Astrocyte (in vitro differentiated cells and primary cell): Measurements from ENCODE around the gene NNT. TPM values are rescaled to one million over a fixed set of nuclear protein-coding genes. Genes with fewer than 3 reads are reported as not detected.

ENCODE experiments used
- DNase-seq: peaks from one replicate; pipeline ENCODE4 v3.0.0-alpha.2; 2010; ENCODE audit warnings: low read depth
- FAIRE-seq: peaks from 2 replicates; lab custom pipeline; 2011; peaks lifted over from hg19 to GRCh38; lab: Jason Lieb, UNC
- H2AFZ ChIP-seq: 2 replicates; pipeline ENCODE4 v1.6.0; 2012; ENCODE audit warnings: low read depth, low read length, inconsistent platforms
- H3K27ac ChIP-seq: 2 replicates; pipeline ENCODE4 v1.5.1; 2011; ENCODE audit warnings: low read depth, low read length, inconsistent platforms
- H3K27me3 ChIP-seq: 2 replicates; pipeline ENCODE4 v1.6.0; 2011; ENCODE audit warnings: low read length, inconsistent platforms; ENCODE audit not compliant: insufficient read depth
- H3K36me3 ChIP-seq: 2 replicates; pipeline ENCODE4 v1.5.1; 2011; ENCODE audit warnings: low read length, inconsistent platforms; ENCODE audit not compliant: insufficient read depth
- H3K4me1 ChIP-seq: 2 replicates; pipeline ENCODE4 v1.5.1; 2011; ENCODE audit warnings: low read length, inconsistent platforms; ENCODE audit not compliant: insufficient read depth
- H3K4me2 ChIP-seq: 2 replicates; pipeline ENCODE4 v1.6.0; 2012; ENCODE audit warnings: low read length, inconsistent platforms
- H3K4me3 ChIP-seq: 2 replicates; pipeline ENCODE4 v1.5.1; 2011; ENCODE audit warnings: low read depth, mild to moderate bottlenecking, low read length, inconsistent platforms; ENCODE audit not compliant: insufficient read depth
- H3K79me2 ChIP-seq: 2 replicates; pipeline ENCODE4 v1.6.0; 2012; ENCODE audit warnings: mild to moderate bottlenecking, low read length, inconsistent platforms; ENCODE audit not compliant: insufficient read depth
- H3K9ac ChIP-seq: 2 replicates; pipeline ENCODE4 v1.6.0; 2012; ENCODE audit warnings: mild to moderate bottlenecking, low read length, inconsistent platforms
- H3K9me3 ChIP-seq: 2 replicates; pipeline ENCODE4 v1.5.1; 2012; ENCODE audit warnings: low read depth, mild to moderate bottlenecking, low read length, inconsistent platforms; ENCODE audit not compliant: insufficient read depth
- H4K20me1 ChIP-seq: 2 replicates; pipeline ENCODE4 v1.6.0; 2012; ENCODE audit warnings: low read length, inconsistent platforms; ENCODE audit not compliant: insufficient read depth
- H3K27ac Mint-ChIP-seq: one replicate; pipeline ENCODE4 v1.8.0; 2021; ENCODE audit warnings: mild to moderate bottlenecking, mixed read lengths; ENCODE audit not compliant: unreplicated experiment
- H3K27me3 Mint-ChIP-seq: one replicate; pipeline ENCODE4 v1.8.0; 2021; ENCODE audit warnings: low read depth, mixed read lengths; ENCODE audit not compliant: unreplicated experiment
- H3K36me3 Mint-ChIP-seq: one replicate; pipeline ENCODE4 v1.8.0; 2021; ENCODE audit warnings: low read depth, mixed read lengths; ENCODE audit not compliant: unreplicated experiment
- H3K4me1 Mint-ChIP-seq: one replicate; pipeline ENCODE4 v1.8.0; 2021; ENCODE audit warnings: low read depth, mixed read lengths; ENCODE audit not compliant: unreplicated experiment
- H3K4me3 Mint-ChIP-seq: one replicate; pipeline ENCODE4 v1.8.0; 2021; ENCODE audit warnings: mild to moderate bottlenecking, moderate library complexity, mixed read lengths; ENCODE audit not compliant: unreplicated experiment
- H3K9me3 Mint-ChIP-seq: one replicate; pipeline ENCODE4 v1.8.0; 2021; ENCODE audit warnings: mild to moderate bottlenecking, mixed read lengths; ENCODE audit not compliant: unreplicated experiment
- EZH2 ChIP-seq: IDR thresholded peaks from 2 replicates; pipeline ENCODE4 v1.6.1; 2012; ENCODE audit warnings: mild to moderate bottlenecking, low read length, inconsistent platforms; ENCODE audit not compliant: insufficient read depth
- total RNA-seq: library from RNA; stranded (reverse); gene quantifications from 2 replicates; pipeline ENCODE4 v1.2.1, GENCODE V29; 2021
- TF ChIP-seq, protein P1 (sequence below): IDR thresholded peaks from 2 replicates; pipeline ENCODE4 v1.5.1; 2011; ENCODE audit warnings: low read depth, mild to moderate bottlenecking, inconsistent platforms, low read length, moderate library complexity; ENCODE audit not compliant: insufficient read depth

Gene NNT
- total RNA-seq, 1 donor from 2014 or later: 44.3 TPM

DNA sequence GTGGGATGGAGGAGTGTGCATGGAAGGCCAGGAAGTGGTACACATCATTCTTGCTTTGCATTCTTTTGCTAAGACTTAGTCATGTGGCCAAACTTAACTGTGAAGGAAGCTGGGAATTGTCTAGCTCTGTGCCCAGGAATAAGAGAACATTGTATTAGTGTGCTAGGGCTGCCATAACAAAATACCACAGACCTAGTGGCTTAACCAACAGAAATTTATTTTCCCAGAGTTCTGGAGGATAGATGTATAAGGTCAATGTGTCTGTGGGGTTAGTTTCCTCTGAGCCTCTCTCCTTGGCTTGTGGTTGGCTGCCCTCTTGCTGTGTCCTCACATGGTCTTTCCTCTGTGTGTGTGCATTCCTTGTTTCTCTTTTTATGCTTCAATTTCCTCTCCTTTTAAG lies 32.4 kb downstream of the NNT start:
- H3K27ac Mint-ChIP-seq: peak overlapping the region; percentile 16
- FAIRE-seq (no peak), DNase-seq (peak; percentile 30)
- no peak for TF ChIP-seq EZH2
- TF ChIP-seq, protein P1, sequence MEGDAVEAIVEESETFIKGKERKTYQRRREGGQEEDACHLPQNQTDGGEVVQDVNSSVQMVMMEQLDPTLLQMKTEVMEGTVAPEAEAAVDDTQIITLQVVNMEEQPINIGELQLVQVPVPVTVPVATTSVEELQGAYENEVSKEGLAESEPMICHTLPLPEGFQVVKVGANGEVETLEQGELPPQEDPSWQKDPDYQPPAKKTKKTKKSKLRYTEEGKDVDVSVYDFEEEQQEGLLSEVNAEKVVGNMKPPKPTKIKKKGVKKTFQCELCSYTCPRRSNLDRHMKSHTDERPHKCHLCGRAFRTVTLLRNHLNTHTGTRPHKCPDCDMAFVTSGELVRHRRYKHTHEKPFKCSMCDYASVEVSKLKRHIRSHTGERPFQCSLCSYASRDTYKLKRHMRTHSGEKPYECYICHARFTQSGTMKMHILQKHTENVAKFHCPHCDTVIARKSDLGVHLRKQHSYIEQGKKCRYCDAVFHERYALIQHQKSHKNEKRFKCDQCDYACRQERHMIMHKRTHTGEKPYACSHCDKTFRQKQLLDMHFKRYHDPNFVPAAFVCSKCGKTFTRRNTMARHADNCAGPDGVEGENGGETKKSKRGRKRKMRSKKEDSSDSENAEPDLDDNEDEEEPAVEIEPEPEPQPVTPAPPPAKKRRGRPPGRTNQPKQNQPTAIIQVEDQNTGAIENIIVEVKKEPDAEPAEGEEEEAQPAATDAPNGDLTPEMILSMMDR: no peak
- H3K36me3 ChIP-seq: peaks cover 3% of the 10 kb centered on the region
- H3K4me1 ChIP-seq: no peaks in the 10 kb centered on the region
- H3K4me1 Mint-ChIP-seq: peaks cover 14% of the 10 kb centered on the region
- peaks cover 4% of the 10 kb centered on the region for H3K79me2 ChIP-seq
- H3K9me3 Mint-ChIP-seq: no peaks in the 10 kb centered on the region
- no peak overlapping the region for H3K27ac ChIP-seq
- peak overlapping the region; percentile 8 for H2AFZ ChIP-seq
- no peaks in the 10 kb centered on the region for H3K27me3 Mint-ChIP-seq
- peaks cover 5% of the 10 kb centered on the region for H3K36me3 Mint-ChIP-seq
- H4K20me1 ChIP-seq: peaks cover 6% of the 10 kb centered on the region
- H3K4me2 ChIP-seq: no peak overlapping the region
- no peak overlapping the region for H3K4me3 Mint-ChIP-seq
- H3K9ac ChIP-seq: no peak overlapping the region
- no peaks in the 10 kb centered on the region for H3K9me3 ChIP-seq
- H3K27me3 ChIP-seq: no peaks in the 10 kb centered on the region
- no peak overlapping the region for H3K4me3 ChIP-seq

DNA sequence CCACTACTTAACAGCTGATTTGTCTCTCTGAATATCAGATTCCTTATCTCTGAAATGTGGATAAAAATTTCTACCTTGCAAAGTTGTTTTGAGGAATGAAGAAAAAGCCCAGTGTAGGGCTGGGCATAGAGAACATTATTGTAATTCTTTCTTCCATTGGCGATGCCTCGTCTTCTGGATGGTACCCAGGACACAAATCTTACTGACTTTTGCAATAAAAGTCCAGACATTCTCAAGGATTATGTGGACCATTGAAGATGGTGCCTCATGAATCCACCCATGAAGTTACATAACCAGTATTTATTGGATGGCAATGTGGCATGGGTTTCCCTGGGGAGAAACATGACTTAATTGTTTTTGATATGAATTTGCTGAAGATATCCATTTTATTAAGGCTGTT lies 33.1 kb downstream of the NNT start:
- H3K36me3 Mint-ChIP-seq: peaks cover 5% of the 10 kb centered on the region
- no peaks in the 10 kb centered on the region for H3K27me3 Mint-ChIP-seq
- Histone ChIP-seq H3K9me3 (no peaks in the 10 kb centered on the region), H3K27me3 (no peaks in the 10 kb centered on the region), H3K9ac (no peak overlapping the region), H3K36me3 (peaks cover 3% of the 10 kb centered on the region), H3K79me2 (peaks cover 4% of the 10 kb centered on the region), H4K20me1 (peaks cover 2% of the 10 kb centered on the region), H3K4me3 (no peak overlapping the region), H2AFZ (no peak overlapping the region), H3K4me1 (no peaks in the 10 kb centered on the region), H3K4me2 (no peak overlapping the region), H3K27ac (no peak overlapping the region)
- no peaks in the 10 kb centered on the region for H3K9me3 Mint-ChIP-seq
- FAIRE-seq: no peak
- H3K4me1 Mint-ChIP-seq: peaks cover 12% of the 10 kb centered on the region
- DNase-seq: no peak
- TF ChIP-seq, protein P1: no peak
- TF ChIP-seq EZH2: no peak
- no peak overlapping the region for H3K4me3 Mint-ChIP-seq
- no peak overlapping the region for H3K27ac Mint-ChIP-seq

DNA sequence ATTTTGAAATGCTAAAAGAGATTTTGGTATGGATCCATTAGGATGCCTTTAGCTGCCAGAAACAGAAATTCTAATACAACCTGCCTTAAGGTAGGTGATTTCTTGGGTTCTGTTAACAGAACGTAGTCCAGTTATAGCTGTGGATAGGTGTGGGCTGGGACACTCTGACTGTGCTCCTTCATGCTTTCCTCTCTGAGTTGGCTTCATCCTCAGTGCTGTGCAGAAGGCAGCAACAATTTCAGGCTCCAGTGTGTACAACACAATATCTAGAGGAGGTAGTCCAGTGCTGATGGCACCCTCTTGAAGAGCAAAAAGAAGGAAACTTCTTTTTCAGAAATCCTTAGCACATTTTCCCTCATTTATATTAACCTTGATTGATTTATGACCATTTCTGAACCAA lies 34.4 kb downstream of the NNT start:
- no peak overlapping the region for H3K4me3 Mint-ChIP-seq
- TF ChIP-seq, protein P1: no peak
- TF ChIP-seq EZH2: no peak
- Histone ChIP-seq H3K27ac (no peak overlapping the region), H3K9me3 (no peaks in the 10 kb centered on the region), H2AFZ (no peak overlapping the region), H3K4me2 (no peak overlapping the region), H3K79me2 (peaks cover 4% of the 10 kb centered on the region), H4K20me1 (no peaks in the 10 kb centered on the region), H3K36me3 (peaks cover 3% of the 10 kb centered on the region), H3K4me1 (no peaks in the 10 kb centered on the region), H3K27me3 (no peaks in the 10 kb centered on the region), H3K9ac (no peak overlapping the region), H3K4me3 (no peak overlapping the region)
- H3K27me3 Mint-ChIP-seq: no peaks in the 10 kb centered on the region
- H3K27ac Mint-ChIP-seq: no peak overlapping the region
- H3K36me3 Mint-ChIP-seq: peaks cover 5% of the 10 kb centered on the region
- H3K4me1 Mint-ChIP-seq: peaks cover 11% of the 10 kb centered on the region
- DNase-seq (no peak), FAIRE-seq (no peak)
- no peaks in the 10 kb centered on the region for H3K9me3 Mint-ChIP-seq
